Measurements from ENCODE around the gene LYZ. TPM values are rescaled to one million over a fixed set of nuclear protein-coding genes. Genes with fewer than 3 reads are reported as not detected.

The LYZ gene
- 0.31 TPM in 1 of 2 replicates, not detected in the other for total RNA-seq

DNA sequence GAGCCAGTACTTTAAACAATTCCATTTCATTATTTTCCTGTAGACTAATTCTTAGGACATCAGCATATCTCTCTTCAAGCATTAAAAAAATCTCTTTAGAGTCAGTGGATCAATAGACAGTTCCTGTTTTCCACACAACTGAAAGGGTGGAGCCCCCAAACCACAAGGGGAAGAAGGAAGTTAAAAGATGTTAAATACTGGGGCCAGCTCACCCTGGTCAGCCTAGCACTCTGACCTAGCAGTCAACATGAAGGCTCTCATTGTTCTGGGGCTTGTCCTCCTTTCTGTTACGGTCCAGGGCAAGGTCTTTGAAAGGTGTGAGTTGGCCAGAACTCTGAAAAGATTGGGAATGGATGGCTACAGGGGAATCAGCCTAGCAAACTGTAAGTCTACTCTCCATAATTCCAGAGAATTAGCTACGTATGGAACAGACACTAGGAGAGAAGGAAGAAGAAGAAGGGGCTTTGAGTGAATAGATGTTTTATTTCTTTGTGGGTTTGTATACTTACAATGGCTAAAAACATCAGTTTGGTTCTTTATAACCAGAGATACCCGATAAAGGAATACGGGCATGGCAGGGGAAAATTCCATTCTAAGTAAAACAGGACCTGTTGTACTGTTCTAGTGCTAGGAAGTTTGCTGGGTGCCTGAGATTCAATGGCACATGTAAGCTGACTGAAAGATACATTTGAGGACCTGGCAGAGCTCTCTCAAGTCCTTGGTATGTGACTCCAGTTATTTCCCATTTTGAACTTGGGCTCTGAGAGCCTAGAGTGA, at the start of gene LYZ:
Gene LYZ, plus strand, starts transcription at position 220 of the 777 bp plus-strand sequence. Its CDS starts 28 bp downstream, at position 248.

DNA sequence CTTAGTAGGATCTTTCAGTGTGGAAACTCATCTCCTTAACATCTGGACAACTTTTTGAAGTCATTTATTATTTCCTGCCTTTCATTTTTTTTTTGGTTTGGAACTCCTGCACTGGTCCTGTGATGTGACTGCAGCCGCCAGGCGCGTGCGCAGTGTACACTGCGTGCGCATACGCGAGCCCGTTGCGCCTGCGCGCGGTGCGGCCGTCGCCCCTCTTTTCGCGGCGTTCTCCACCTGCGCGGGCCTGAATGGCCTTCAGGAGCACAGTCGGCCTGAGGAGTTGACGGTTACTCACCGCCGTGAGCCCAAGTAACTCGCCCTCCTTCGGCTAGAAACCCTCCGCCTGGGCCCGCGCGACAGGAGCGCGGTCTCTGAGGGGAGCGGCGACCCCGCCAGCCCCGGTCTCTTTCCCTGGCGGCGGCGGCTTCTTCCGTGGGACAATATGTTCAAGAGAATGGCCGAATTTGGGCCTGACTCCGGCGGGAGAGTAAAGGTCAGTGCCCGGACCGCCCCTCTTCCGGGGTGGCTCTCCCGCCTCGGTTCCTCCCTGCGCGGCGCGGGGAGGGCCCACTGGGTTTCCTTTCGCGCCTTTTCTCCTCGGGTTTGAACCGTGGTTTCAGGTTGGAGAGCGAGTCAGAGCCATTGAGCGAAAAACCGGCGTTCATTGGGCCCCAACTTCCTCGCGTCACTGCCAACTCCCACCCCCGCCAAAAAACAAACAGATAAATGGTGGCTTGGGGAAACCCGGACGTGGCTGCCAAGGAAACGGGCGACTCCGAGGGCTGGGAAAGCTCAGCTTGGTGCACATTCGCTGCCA, 11.6 kb downstream of the LYZ start, which contains the start of gene YEATS4:
Gene YEATS4, plus strand, starts transcription at position 213 of the 817 bp plus-strand sequence. Its CDS starts 230 bp downstream, at position 443.

Other genes with a start within 250 kb of the LYZ start
- 24.5 and 29.4 TPM in 2 replicates for gene CPSF6, start 108.8 kb upstream of the LYZ start, total RNA-seq
- 13.0 and 29.0 TPM in 2 replicates for gene YEATS4, start 11.4 kb downstream of the LYZ start, total RNA-seq
- 37.6 and 41.1 TPM in 2 replicates for gene FRS2, start 122.0 kb downstream of the LYZ start, total RNA-seq
- gene CCT2, start 237.1 kb downstream of the LYZ start, total RNA-seq: 69.3 and 83.2 TPM in 2 replicates

Data from cardiac ventricle fibroblast (primary cell).